Measurements from ENCODE around the gene PARP15. TPM values are rescaled to one million over a fixed set of nuclear protein-coding genes. Genes with fewer than 3 reads are reported as not detected.

PARP15 gene
- total RNA-seq, 1 experiment from 2014 or later = 0.15 TPM

DNA sequence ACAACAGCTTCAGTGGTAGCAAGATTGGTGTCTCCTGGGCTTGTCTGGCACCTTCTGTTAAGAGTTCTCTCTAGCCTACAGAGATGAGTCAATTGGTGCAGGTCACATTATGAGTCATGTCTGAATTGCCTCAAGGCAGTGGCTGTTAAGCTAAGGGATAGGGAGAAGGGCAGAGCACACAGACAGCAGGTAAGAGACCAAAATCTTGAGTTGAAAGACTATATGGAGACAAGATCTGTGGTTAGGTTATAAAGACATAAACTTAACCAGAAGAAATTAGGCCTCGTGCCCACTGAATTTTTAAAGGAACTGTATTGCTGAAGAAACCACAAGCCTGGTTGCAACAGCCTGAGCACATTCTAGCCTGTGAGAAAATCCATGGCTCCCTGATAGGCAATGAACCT, 43.5 kb upstream of the PARP15 start (continued):
- TF ChIP-seq CTCF (IDR thresholded peaks at IDR 0.05) = no peak
- TF ChIP-seq FOXJ3 (CRISPR knock-in tag; IDR thresholded peaks at IDR 0.05; ENCODE audit: borderline replicate concordance) = no peak
- no peak for TF ChIP-seq NFATC4 (CRISPR knock-in tag; IDR thresholded peaks at IDR 0.05)

- DNase-seq (ENCODE audit: low spot score) (no peak), ATAC-seq (peak; percentile 86)
- Mint-ChIP-seq H3K27ac (peak overlapping the region; percentile 42), H3K36me3 (no peaks in the 10 kb centered on the region), H3K9me3 (no peaks in the 10 kb centered on the region), H3K4me1 (peaks cover 30% of the 10 kb centered on the region), H3K4me3 (peak overlapping the region; percentile 3), H3K27me3 (ENCODE audit: low read depth) (no peaks in the 10 kb centered on the region)
- no peak for TF ChIP-seq CREM (CRISPR knock-in tag; IDR thresholded peaks at IDR 0.05)
- ChIA-PET POLR2A (interaction anchor here (0.9 kb wide), 1 partner anchor 21 kb away, joined by 3 read pairs; the partner anchor contains the start of gene KPNA1), CTCF (interaction anchor here (2.0 kb wide), 1 partner anchor 143 kb away, joined by 5 read pairs; no protein-coding TSS in a partner anchor)
Observed at GRCh38 chr3:122535964-122536631, 41.4 kb upstream of the PARP15 start.

GRCh38 chr3:122536632-122537001, 40.8 kb upstream of the PARP15 start:
- CTCF ChIA-PET = interaction anchor here (2.0 kb wide), 1 partner anchor 142 kb away, joined by 5 read pairs; no protein-coding TSS in a partner anchor
- no peaks in the 10 kb centered on the region for H3K9me3 Mint-ChIP-seq
- H3K27me3 Mint-ChIP-seq (ENCODE audit: low read depth) = no peaks in the 10 kb centered on the region
- peak overlapping the region; percentile 3 for H3K4me3 Mint-ChIP-seq
- TF ChIP-seq ATF1 (CRISPR knock-in tag; IDR thresholded peaks at IDR 0.05) = no peak
- no peak for TF ChIP-seq MYBL2 (CRISPR knock-in tag; IDR thresholded peaks at IDR 0.05)
- no peak for TF ChIP-seq ZNF512 (CRISPR knock-in tag; IDR thresholded peaks at IDR 0.05; ENCODE audit: borderline replicate concordance)
- no peak for TF ChIP-seq ZNF138 (CRISPR knock-in tag; conservative IDR thresholded peaks at IDR 0.05)
- TF ChIP-seq FOXK1 (CRISPR knock-in tag; IDR thresholded peaks at IDR 0.05) = no peak
- no peak for TF ChIP-seq ZBTB43 (CRISPR knock-in tag; IDR thresholded peaks at IDR 0.05)
- TF ChIP-seq IRF2 (CRISPR knock-in tag; IDR thresholded peaks at IDR 0.05; ENCODE audit: borderline replicate concordance, low read depth) = no peak
- TF ChIP-seq ARID4B (CRISPR knock-in tag; IDR thresholded peaks at IDR 0.05; ENCODE audit: borderline replicate concordance) = no peak
- no peak for TF ChIP-seq ZBTB21 (CRISPR knock-in tag; IDR thresholded peaks at IDR 0.05; ENCODE audit: borderline replicate concordance)
- TF ChIP-seq OVOL2 (CRISPR knock-in tag; IDR thresholded peaks at IDR 0.05; ENCODE audit: borderline replicate concordance) = no peak
- TF ChIP-seq ZNF423 (CRISPR knock-in tag; IDR thresholded peaks at IDR 0.05) = no peak
- TF ChIP-seq ZMAT4 (CRISPR knock-in tag; IDR thresholded peaks at IDR 0.05) = no peak
- TF ChIP-seq ZNF425 (CRISPR knock-in tag; conservative IDR thresholded peaks at IDR 0.05) = no peak
- no peak for TF ChIP-seq NR1H2 (CRISPR knock-in tag; IDR thresholded peaks at IDR 0.05)
- no peak for TF ChIP-seq SOX15 (CRISPR knock-in tag; IDR thresholded peaks at IDR 0.05)
- H3K36me3 Mint-ChIP-seq = no peaks in the 10 kb centered on the region
- ATAC-seq = peak; percentile 82
- peak overlapping the region; percentile 42 for H3K27ac Mint-ChIP-seq
- peaks cover 30% of the 10 kb centered on the region for H3K4me1 Mint-ChIP-seq
- POLR2A ChIA-PET = interaction anchor here (0.9 kb wide), 1 partner anchor 22 kb away, joined by 3 read pairs; the partner anchor contains the start of gene KPNA1
- DNase-seq (ENCODE audit: low spot score) = no peak

Data from WTC11 (cell line).